B cell (primary cell): Measurements from ENCODE around the gene KRT74. TPM values are rescaled to one million over a fixed set of nuclear protein-coding genes. Genes with fewer than 3 reads are reported as not detected.

ENCODE experiments used
- ATAC-seq: fragments of 200-7000 bp; cut with Tn5 transposase; one replicate; pipeline ENCODE4 v1.10.0; 2021; ENCODE audit warnings: low read depth, mild to moderate bottlenecking, moderate number of reproducible peaks, moderate library complexity
- CTCF ChIA-PET: fragments of 350-600 bp; sonication (Branson Sonifier 250); formaldehyde crosslinking; loops from one replicate; lab custom pipeline; 2021; ENCODE audit warnings: antibody characterized with exemption, inconsistent platforms; lab: Charles Lee
- POLR2A ChIA-PET: fragments of 350-600 bp; sonication (Branson Sonifier 250); formaldehyde crosslinking; loops from one replicate; lab custom pipeline; 2021; ENCODE audit warnings: antibody characterized with exemption; lab: Charles Lee
- DNase-seq: peaks from one replicate; pipeline ENCODE4 v3.0.0; 2013
- H2AFZ ChIP-seq: 2 replicates; pipeline ENCODE4 v1.6.1; 2012; ENCODE audit warnings: mild to moderate bottlenecking, low read depth, low read length; ENCODE audit not compliant: insufficient read depth, poor library complexity, severe bottlenecking
- H3K27ac ChIP-seq, 2 donors: 1 replicate in 1 of 2; 2 replicates in 1 of 2; pipeline ENCODE4 v1.5.1; 2012 to 2013; ENCODE audit warnings: low read length in 2 of 2, mild to moderate bottlenecking in 2 of 2, moderate library complexity in 1 of 2
- H3K27me3 ChIP-seq, 4 experiments: fragments of 200-600 bp in 1 of 4; sonication (generic) in 1 of 4; replicated peaks in 1 of 4; 1 replicate in 2 of 4; 2 replicates in 2 of 4; pipeline versions ENCODE4 v1.6.1 to v1.7.0; 2013 to 2016; ENCODE audit warnings: low read length in 3 of 4, mild to moderate bottlenecking in 2 of 4, mixed read lengths in 1 of 4, moderate library complexity in 1 of 4; ENCODE audit not compliant: insufficient read depth in 4 of 4, control insufficient read depth in 3 of 4; ENCODE audit errors: control extremely low read depth in 1 of 4
- H3K36me3 ChIP-seq, 2 experiments: replicated peaks in 1 of 2; 1 replicate in 1 of 2; 2 replicates in 1 of 2; pipeline versions ENCODE4 v1.6.1 to v1.7.1; 2013; ENCODE audit warnings: low read length in 1 of 2; ENCODE audit not compliant: insufficient read depth in 2 of 2, control insufficient read depth in 1 of 2; ENCODE audit errors: control extremely low read depth in 1 of 2, extremely low read depth in 1 of 2
- H3K4me1 ChIP-seq, 2 donors: fragments of 200-600 bp in 1 of 2; sonication (generic) in 1 of 2; 1 replicate in 1 of 2; 2 replicates in 1 of 2; pipeline versions ENCODE4 v1.5.1 to v1.6.1; 2013 to 2017; ENCODE audit warnings: low read length in 2 of 2; ENCODE audit not compliant: control insufficient read depth in 2 of 2, insufficient read depth in 2 of 2
- H3K4me2 ChIP-seq: replicated peaks from 2 replicates; pipeline ENCODE3; 2012; ENCODE audit warnings: mild to moderate bottlenecking, low read depth, low read length; ENCODE audit not compliant: poor library complexity, severe bottlenecking
- H3K4me3 ChIP-seq, 5 experiments: fragments of 200-600 bp in 1 of 5; sonication (generic) in 1 of 5; 1 replicate in 3 of 5; 2 replicates in 2 of 5; pipeline versions ENCODE4 v1.5.1 to v1.7.0; 2011 to 2016; ENCODE audit warnings: low read length in 4 of 5, mild to moderate bottlenecking in 4 of 5, low read depth in 2 of 5, control low read depth in 1 of 5, moderate library complexity in 1 of 5; ENCODE audit not compliant: insufficient read depth in 1 of 5; ENCODE audit errors: control extremely low read depth in 1 of 5, extremely low read depth in 1 of 5
- H3K79me2 ChIP-seq: fragments of 200-600 bp; sonication (generic); one replicate; pipeline ENCODE4 v1.6.0; 2016; ENCODE audit warnings: low read length; ENCODE audit not compliant: control insufficient read depth, insufficient read depth
- H3K9ac ChIP-seq: fragments of 200-600 bp; sonication (generic); 2 replicates; pipeline ENCODE4 v1.6.1; 2017; ENCODE audit warnings: mild to moderate bottlenecking, low read length, moderate library complexity
- H3K9me3 ChIP-seq, 3 donors: one replicate each; pipeline versions ENCODE4 v1.6.1 to v1.7.1; 2013; ENCODE audit warnings: low read length in 2 of 3; ENCODE audit not compliant: control insufficient read depth in 2 of 3, insufficient read depth in 1 of 3; ENCODE audit errors: control extremely low read depth in 1 of 3
- H4K20me1 ChIP-seq: 2 replicates; pipeline ENCODE4 v1.6.0; 2012; ENCODE audit warnings: mild to moderate bottlenecking, low read length; ENCODE audit not compliant: insufficient read depth, control insufficient read depth, poor library complexity, severe bottlenecking
- H3K27ac Mint-ChIP-seq: one replicate; pipeline ENCODE4 v1.8.0; 2021; ENCODE audit warnings: mixed read lengths
- H3K27me3 Mint-ChIP-seq: one replicate; pipeline ENCODE4 v1.8.0; 2021; ENCODE audit warnings: mixed read lengths
- H3K4me1 Mint-ChIP-seq: one replicate; pipeline ENCODE4 v1.8.0; 2021; ENCODE audit warnings: mixed read lengths
- H3K4me3 Mint-ChIP-seq: one replicate; pipeline ENCODE4 v1.8.0; 2021; ENCODE audit warnings: mixed read lengths
- H3K9me3 Mint-ChIP-seq: one replicate; pipeline ENCODE4 v1.8.0; 2022; ENCODE audit warnings: mixed read lengths; ENCODE audit not compliant: insufficient read depth
- CTCF ChIP-seq: fragments of 200-600 bp; IDR thresholded peaks from one replicate; pipeline ENCODE4 v1.8.0; 2022; ENCODE audit warnings: antibody characterized with exemption, mild to moderate bottlenecking
- EZH2 ChIP-seq: IDR thresholded peaks from 2 replicates; pipeline ENCODE4 v1.6.1; 2012; ENCODE audit warnings: borderline replicate concordance, low read depth, mild to moderate bottlenecking, moderate library complexity, low read length; ENCODE audit not compliant: insufficient read depth, poor library complexity, severe bottlenecking
- WGBS: methylation state at CpG from one replicate; pipeline ENCODE4 v1.1.5; 2013; ENCODE audit warnings: missing lambda C conversion rate; ENCODE audit not compliant: insufficient coverage; 5-methylcytosine and 5-hydroxymethylcytosine counted together
- intact Hi-C: fragments of 100-400 bp; cut with micrococcal nuclease; formaldehyde crosslinking; loops from one replicate; pipeline ENCODE4 v1.10.0; 2022
- polyA minus RNA-seq: library from RNA; depleted of rRNA, polyadenylated mRNA; stranded (reverse); fragments of >200 nt; gene quantifications from 2 replicates; pipeline ENCODE4 v1.2.3, GENCODE V29; 2012
- polyA plus RNA-seq: library from polyadenylated mRNA; depleted of rRNA; stranded (reverse); fragments of >200 nt; gene quantifications from 2 replicates; pipeline ENCODE4 v1.2.3, GENCODE V29; 2012
- total RNA-seq, 2 donors: library from RNA; stranded (reverse); fragments of 120-200 nt in 1 of 2; gene quantifications; 1 replicate in 1 of 2; 2 replicates in 1 of 2; pipeline versions ENCODE4 v1.2.3 to v1.2.4, GENCODE V29; 2013 to 2022

KRT74 gene
- not detected in 2 replicates for total RNA-seq
- not detected for total RNA-seq (2013)
- polyA plus RNA-seq = not detected in 2 replicates
- polyA minus RNA-seq = not detected in 2 replicates

- Histone ChIP-seq H3K27me3 (peaks cover 0 to 9% (median 0%) of the 10 kb centered on the region in 4 experiments), H3K79me2 (no peaks in the 10 kb centered on the region), H3K27ac (no peak within 1 kb of the TSS), H3K9me3 (no peaks in the 10 kb centered on the region), H2AFZ (no peak within 1 kb of the TSS), H4K20me1 (no peaks in the 10 kb centered on the region), H3K9ac (no peak within 1 kb of the TSS), H3K4me3 (no peak within 1 kb of the TSS), H3K36me3 (no peaks in the 10 kb centered on the region), H3K4me1 (no peaks in the 10 kb centered on the region), H3K4me2 (no peak within 1 kb of the TSS)
- intact Hi-C loops = no loop called here
- no CpG with 5 or more reads among the region's 3 CpGs for WGBS
- ATAC-seq = no peak
- TF ChIP-seq CTCF (no peak), EZH2 (no peak)
- Mint-ChIP-seq H3K27me3 (peaks cover 10% of the 10 kb centered on the region), H3K9me3 (no peaks in the 10 kb centered on the region), H3K27ac (no peak within 1 kb of the TSS), H3K4me3 (no peak within 1 kb of the TSS), H3K4me1 (no peaks in the 10 kb centered on the region)
- DNase-seq = no peak
- POLR2A ChIA-PET = no interaction called here
- CTCF ChIA-PET = no interaction called here
Measured at GRCh38 chr12:52573743-52574142, at the start of gene KRT74. KRT74 (minus strand) TSS chr12:52573843; CDS start chr12:52573777, 66 bp downstream.

GRCh38 chr12:52622349-52622748, 48.7 kb upstream of the KRT74 start:
- H3K27me3 ChIP-seq = peaks cover 0 to 2% (median under 1%) of the 10 kb centered on the region in 4 experiments
- no peaks in the 10 kb centered on the region for H3K4me1 Mint-ChIP-seq
- POLR2A ChIA-PET = no interaction called here
- DNase-seq (no peak), ATAC-seq (no peak)
- no peak overlapping the region for H3K9ac ChIP-seq
- H3K36me3 ChIP-seq = no peaks in the 10 kb centered on the region
- H3K4me1 ChIP-seq = no peaks in the 10 kb centered on the region
- no peaks in the 10 kb centered on the region for H3K79me2 ChIP-seq
- intact Hi-C loops = no loop called here
- H3K9me3 ChIP-seq = no peaks in the 10 kb centered on the region
- CTCF ChIA-PET = interaction anchor here (0.7 kb wide), 1 partner anchor 10 kb away, joined by 3 read pairs; no protein-coding TSS in a partner anchor
- H3K4me3 ChIP-seq = no peak overlapping the region
- H3K4me2 ChIP-seq = no peak overlapping the region
- whole genome bisulfite sequencing = no CpG with 5 or more reads among the region's 5 CpGs
- H3K27me3 Mint-ChIP-seq = peaks cover 25% of the 10 kb centered on the region
- no peak overlapping the region for H3K27ac Mint-ChIP-seq
- no peak for TF ChIP-seq CTCF
- TF ChIP-seq EZH2 = no peak
- no peaks in the 10 kb centered on the region for H3K9me3 Mint-ChIP-seq
- H3K27ac ChIP-seq = no peak overlapping the region
- no peak overlapping the region for H2AFZ ChIP-seq
- H3K4me3 Mint-ChIP-seq = no peak overlapping the region
- H4K20me1 ChIP-seq = no peaks in the 10 kb centered on the region
